HEK293 (cell line): Measurements from ENCODE around the gene ASCL5.

Source experiments
- CTCF ChIP-seq: fragments of 450-650 bp; formaldehyde crosslinking; IDR thresholded peaks from 2 replicates; pipeline ENCODE4 v1.5.1; 2016; ENCODE audit warnings: missing biosample characterization, missing genetic modification characterization
- KLF16 ChIP-seq: fragments of 450-650 bp; formaldehyde crosslinking; IDR thresholded peaks from 2 replicates; pipeline ENCODE4 v1.5.1; 2017; ENCODE audit warnings: missing biosample characterization, missing genetic modification characterization
- OSR2 ChIP-seq: fragments of 450-650 bp; formaldehyde crosslinking; IDR thresholded peaks from 2 replicates; pipeline ENCODE4 v1.5.1; 2016; ENCODE audit warnings: missing biosample characterization, missing genetic modification characterization
- REST ChIP-seq: fragments of 450-650 bp; formaldehyde crosslinking; IDR thresholded peaks from 2 replicates; pipeline ENCODE4 v1.5.1; 2016; ENCODE audit warnings: missing biosample characterization, missing genetic modification characterization
- ZBTB8A ChIP-seq: fragments of 450-650 bp; formaldehyde crosslinking; IDR thresholded peaks from 2 replicates; pipeline ENCODE4 v1.5.1; 2016; ENCODE audit warnings: missing biosample characterization, missing genetic modification characterization
- ZFP37 ChIP-seq: fragments of 450-650 bp; formaldehyde crosslinking; IDR thresholded peaks from 2 replicates; pipeline ENCODE4 v1.5.1; 2016; ENCODE audit warnings: missing biosample characterization, missing genetic modification characterization
- ZNF449 ChIP-seq: fragments of 450-650 bp; formaldehyde crosslinking; IDR thresholded peaks from 2 replicates; pipeline ENCODE4 v1.5.1; 2017; ENCODE audit warnings: missing biosample characterization, mild to moderate bottlenecking, missing genetic modification characterization, moderate library complexity
- ZNF792 ChIP-seq: fragments of 450-650 bp; formaldehyde crosslinking; IDR thresholded peaks from 2 replicates; pipeline ENCODE4 v1.5.1; 2016; ENCODE audit warnings: missing biosample characterization, missing genetic modification characterization

GRCh38 chr1:201090541-201090940, 36.4 kb downstream of the ASCL5 start:
- TF ChIP-seq CTCF (tag by site-specific recombination), result no peak
- no peak for TF ChIP-seq KLF16 (tag by site-specific recombination)
- no peak for TF ChIP-seq ZFP37 (tag by site-specific recombination)
- TF ChIP-seq ZBTB8A (tag by site-specific recombination), result no peak
- no peak for TF ChIP-seq REST (tag by site-specific recombination)
- TF ChIP-seq ZNF449 (tag by site-specific recombination), result no peak
- TF ChIP-seq OSR2 (tag by site-specific recombination), result no peak
- TF ChIP-seq ZNF792 (tag by site-specific recombination), result no peak
